Measurements from ENCODE around the gene TLR7.

The TLR7 gene

DNA sequence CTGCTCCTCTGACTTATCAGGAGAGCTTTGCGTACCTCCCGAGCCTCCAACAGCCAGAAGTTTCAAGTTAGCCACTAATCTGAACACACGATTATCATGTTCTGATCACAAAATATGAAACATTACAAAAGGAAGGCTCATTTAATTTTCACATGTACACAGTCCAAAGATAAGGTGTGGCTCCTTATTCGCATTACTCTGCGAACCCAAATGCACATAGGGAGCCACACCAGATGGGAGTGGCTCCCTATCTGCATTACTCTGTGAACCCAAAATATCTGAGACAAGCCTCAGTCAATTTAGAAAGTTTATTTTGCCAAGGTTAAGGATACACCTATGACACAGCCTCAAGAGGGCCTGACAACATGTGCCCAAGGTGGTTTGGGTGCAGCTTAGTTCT is 68.0 kb downstream of the TLR7 start:
- no peak for ATAC-seq

DNA sequence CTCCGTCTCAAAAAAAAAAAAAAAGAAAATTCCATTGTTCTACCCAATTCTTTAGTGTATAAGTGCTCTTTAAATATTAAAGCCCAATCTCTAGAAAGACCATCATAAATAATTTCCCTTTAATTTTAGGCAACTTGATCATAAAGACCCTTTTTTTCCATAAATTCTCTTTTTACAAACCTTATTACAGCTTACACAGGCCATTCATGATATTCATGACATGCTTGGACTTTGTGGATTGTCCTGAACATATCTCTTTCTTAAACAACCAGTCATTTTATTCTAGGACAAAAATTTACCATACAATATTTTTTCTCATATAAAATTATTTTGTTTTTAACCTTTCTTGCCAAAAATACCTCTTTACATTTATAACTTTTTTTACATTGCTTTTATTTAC is 70.1 kb downstream of the TLR7 start:
- no peak for ATAC-seq
